AG08396 (cell line): ENCODE results near the gene CSNK1A1.
A peak's percentile ranks its signal among the peaks of the same experiment; 100 is the strongest.
"Not testable (repeated sequence)": the region's sequence is repeated elsewhere in the genome, so short reads cannot be mapped to it uniquely, and the experiment has no call there.

Experiments used
- DNase-seq: peaks from one replicate; pipeline ENCODE4 v3.0.0; 2012; ENCODE audit warnings: low spot score, mixed read lengths

The CSNK1A1 gene

GRCh38 chr5:149551227-149552037 lies at the start of gene CSNK1A1:
TSS of gene CSNK1A1 (minus strand) at chr5:149551439. CDS start at chr5:149550964, 475 bp downstream.
- peak; percentile 99 for DNase-seq

GRCh38 chr5:149600932-149601331 lies 49.7 kb upstream of the CSNK1A1 start:
- no peak for DNase-seq

DNA sequence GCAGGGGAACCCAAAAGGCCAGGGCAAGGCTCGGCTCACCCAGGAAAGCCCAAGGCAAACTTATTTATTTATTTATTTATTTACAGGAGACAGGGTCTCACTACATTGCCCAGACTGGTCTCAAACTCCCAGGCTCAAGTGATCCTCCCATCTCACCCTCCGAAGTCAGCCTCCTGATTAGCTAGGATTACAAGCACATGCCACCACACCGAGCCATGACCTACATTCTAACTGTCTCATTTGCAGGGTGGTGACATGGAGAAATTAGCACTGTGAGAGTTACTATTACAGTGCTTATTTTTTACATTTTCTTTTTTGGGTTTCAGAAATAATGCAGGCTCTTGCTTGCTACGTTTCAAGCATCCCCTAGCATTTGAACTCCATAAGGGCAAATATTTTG lies 48.1 kb upstream of the CSNK1A1 start:
- no peak for DNase-seq

DNA sequence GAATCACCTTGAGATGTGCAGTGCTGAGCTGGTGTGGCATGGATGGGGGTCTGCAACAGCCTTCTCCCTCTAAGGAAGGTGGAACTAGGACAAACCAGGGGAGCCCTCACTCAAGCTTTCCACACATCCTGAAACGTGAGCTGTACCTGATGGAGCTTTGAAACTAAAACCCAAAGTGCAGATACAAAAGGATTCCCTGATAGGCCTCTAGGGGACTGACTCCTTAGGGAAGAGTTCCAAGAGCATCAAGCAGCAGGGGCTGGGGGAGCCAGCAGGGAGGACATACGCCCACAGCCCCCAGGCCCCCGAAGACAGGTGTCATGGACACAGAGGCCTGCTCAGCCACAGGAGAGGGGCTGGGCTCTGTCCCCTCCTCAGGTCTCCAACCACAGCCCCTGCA lies 47.7 kb upstream of the CSNK1A1 start:
- DNase-seq = no peak

DNA sequence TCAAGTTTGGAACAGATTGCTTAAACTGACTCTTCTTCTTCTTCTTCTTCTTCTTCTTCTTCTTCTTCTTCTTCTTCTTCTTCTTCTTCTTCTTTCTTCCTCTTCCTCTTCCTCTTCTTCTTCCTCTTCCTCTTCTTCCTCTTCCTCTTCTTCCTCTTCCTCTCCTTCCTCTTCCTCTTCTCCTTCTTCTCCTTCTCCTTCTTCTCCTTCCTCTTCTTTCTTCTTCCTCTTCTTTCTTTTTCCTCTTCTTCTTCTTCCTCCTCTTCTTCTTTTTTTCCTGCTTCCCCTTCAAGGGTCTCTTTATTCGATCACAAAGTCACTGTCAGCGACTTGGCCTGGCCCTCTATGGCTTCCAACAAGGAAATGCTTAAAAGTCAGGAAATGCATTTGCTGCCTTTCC lies 47.0 kb upstream of the CSNK1A1 start:
- DNase-seq = not testable (repeated sequence)

- no peak for DNase-seq
Measured at GRCh38 chr5:149597618-149598017, 46.4 kb upstream of the CSNK1A1 start.

GRCh38 chr5:149596712-149597111 lies 45.5 kb upstream of the CSNK1A1 start:
- no peak for DNase-seq

- DNase-seq = not testable (repeated sequence)
Measured at GRCh38 chr5:149595105-149595504, 43.9 kb upstream of the CSNK1A1 start.

GRCh38 chr5:149594206-149594895 lies 43.1 kb upstream of the CSNK1A1 start:
- DNase-seq = no peak

GRCh38 chr5:149593370-149593769 lies 42.1 kb upstream of the CSNK1A1 start:
- no peak for DNase-seq

DNA sequence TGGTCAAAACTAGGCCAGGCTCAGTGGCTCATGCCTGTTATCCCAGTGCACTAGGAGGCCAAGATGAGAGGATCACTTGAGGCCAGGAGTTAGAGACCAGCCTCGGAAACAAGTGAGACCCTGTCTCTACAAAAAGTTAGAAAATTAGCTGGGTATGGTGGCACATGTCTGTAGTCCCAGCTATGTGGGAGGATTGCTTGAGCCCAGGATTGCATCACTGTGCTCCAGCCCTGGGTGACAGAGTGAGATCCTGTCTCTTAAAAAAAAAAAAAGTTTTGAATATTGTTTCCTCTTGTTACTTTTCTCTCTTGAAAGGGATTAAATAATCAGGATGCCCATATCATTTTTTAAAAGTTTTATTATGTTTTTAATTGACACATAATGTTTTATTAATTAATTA lies 37.7 kb upstream of the CSNK1A1 start:
- no peak for DNase-seq

DNA sequence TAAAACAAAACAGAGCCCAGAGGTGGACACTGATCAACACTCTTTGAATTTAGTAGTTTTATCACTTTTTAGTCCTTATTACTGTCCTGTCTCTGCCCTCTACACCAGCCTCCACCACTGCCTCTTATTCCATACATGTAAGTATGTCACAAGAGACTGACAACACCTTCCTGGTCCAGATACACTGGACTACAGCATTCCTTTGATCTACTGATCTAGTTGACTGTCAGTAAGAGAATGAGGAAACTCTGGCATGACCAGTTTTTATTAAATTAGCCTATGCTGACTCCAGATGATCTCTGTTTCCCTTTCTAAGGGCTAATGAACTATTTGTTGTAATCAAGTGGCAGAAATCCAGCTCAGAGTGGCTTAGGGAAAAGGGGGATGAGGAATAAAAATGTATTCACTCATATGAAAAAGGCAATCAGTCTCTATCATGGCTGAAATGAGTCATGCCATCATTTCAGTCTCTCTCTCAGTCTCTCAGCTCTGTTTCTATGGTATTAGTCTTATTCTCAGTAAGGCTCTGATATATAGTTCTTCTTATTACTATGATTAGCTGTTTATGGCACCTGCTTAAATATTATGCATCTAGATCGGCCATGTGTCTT lies 35.6 kb upstream of the CSNK1A1 start:
- DNase-seq = no peak

DNA sequence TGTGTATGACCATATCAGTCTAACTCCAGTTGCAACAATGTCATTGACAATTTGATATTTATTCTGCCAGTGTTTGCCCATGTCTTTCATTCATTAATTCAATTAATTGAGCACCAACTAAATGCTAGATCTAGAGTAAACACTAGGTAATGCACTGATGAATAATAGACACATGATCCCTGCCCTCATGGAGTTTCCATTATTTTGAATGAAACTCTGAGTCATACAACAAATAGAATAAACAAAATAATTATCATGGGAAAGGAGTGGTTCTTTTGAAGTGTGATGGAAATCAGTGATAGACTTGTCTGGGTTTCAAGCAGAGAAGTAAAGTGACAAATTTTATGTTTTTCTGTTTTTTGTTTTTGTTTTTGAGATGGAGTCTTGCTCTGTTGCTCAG lies 34.7 kb upstream of the CSNK1A1 start:
- DNase-seq = no peak

- DNase-seq = no peak
Measured at GRCh38 chr5:149584121-149584520, 32.9 kb upstream of the CSNK1A1 start.

- no peak for DNase-seq
Measured at GRCh38 chr5:149583394-149583793, 32.2 kb upstream of the CSNK1A1 start.

- DNase-seq = no peak
Measured at GRCh38 chr5:149581931-149582768, 30.9 kb upstream of the CSNK1A1 start.

DNA sequence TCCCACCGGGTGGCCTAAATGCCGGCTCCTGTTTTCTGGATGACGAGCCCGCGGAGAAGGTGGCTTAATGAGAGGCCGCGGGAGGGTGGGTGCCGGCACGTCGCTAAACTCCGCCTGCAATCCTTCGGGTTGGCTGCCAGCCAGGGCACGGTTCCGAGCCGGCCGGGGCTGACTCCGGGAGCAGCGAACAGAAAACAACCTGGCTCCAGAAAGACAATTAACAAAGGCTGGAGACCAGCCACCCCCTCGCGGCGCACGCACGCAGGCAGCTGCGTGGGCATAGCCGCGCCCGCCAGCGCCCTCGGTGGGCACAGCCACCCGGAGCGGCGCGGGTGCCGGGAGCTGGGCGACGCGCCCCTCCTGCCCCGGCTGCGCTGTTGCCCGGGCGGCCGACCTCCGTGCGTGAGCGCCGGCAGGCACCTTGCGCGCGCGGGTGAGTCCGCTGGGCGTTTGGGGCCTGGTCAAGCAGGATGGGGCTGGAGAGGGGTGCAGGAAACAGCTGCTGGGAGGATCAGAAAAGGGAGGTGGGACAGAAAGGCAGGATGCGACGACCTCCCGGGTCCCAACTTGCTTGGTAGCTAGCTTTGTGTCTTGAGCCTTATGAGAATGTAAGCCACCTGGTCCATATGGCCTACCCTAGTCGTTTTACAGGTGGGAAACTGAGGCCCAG lies 30.1 kb upstream of the CSNK1A1 start, which contains the start of gene ARHGEF37:
TSS of gene ARHGEF37 (plus strand) at position 307 of the 670 bp plus-strand sequence. CDS start 16,272 bp downstream, outside the sequence.
- DNase-seq = peak; percentile 69

DNA sequence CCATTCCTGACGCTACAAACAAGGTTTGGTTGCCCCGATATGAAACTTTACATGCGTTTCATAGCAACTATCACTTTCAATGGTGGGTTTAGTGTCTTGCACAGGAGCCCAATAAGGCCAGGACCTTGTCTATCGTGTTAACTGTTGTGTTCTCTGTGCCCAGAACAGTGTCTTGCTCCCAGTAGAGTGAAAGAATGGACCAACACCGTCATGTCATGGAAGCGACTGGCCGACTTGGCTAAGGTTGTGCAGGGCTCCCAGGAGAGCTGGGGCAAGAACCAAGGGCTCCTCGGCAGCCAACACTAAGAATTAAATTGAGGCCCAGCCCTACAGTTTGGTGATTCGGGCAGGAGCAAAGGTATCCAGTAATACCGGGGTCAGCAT lies 29.6 kb upstream of the CSNK1A1 start:
- DNase-seq = no peak

DNA sequence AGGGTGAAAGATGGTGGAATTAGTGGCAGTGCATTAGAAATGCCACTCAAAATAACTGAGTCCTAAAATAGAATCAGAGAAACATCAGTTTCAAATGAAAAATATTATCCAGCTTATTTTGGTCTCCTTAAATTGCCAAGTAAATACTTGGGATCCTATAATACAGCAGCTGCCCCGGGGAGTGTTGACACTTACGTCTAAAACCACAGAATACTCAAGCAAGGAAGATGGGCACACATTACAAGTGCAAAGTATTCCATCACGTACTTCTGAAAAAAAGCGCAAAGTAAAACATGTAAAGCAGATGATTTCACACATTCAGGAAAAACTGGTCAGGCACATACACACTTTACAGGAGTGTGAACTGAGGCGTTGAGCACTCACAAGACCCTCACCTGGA lies 27.7 kb upstream of the CSNK1A1 start:
- no peak for DNase-seq

DNA sequence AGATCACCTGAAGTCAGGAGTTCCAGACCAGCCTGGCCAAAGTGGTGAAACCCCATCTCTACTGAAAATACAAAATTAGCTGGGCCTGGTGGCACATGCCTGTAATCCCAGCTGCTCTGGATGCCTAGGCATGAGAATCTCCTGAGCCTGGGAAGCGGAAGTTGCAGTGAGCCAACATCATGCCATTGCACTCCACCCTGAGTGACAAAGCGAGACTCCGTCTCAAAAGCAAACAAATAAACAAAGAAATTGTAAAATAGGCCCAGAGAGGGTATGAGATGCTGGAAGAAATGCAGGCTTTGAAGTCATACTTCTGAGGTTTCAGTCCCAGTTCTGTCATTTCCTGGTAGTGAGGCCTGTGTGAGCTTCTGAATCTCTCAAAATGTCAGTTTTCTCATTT lies 24.8 kb upstream of the CSNK1A1 start:
- DNase-seq = no peak

- DNase-seq = no peak
Measured at GRCh38 chr5:149575131-149575530, 23.9 kb upstream of the CSNK1A1 start.
